ENCODE results near the gene PHF2.

- TF ChIP-seq CTCF (conservative IDR thresholded peaks at IDR 0.05) (no peak), EZH2 (IDR thresholded peaks at IDR 0.05; ENCODE audit: low read depth) (no peak)
Observed at GRCh38 chr9:93591301-93592007, 15.1 kb downstream of the PHF2 start.
